ENCODE results near the gene PDXP.
"Not testable (repeated sequence)": the region's sequence is repeated elsewhere in the genome, so short reads cannot be mapped to it uniquely, and the experiment has no call there.

PDXP gene

DNA sequence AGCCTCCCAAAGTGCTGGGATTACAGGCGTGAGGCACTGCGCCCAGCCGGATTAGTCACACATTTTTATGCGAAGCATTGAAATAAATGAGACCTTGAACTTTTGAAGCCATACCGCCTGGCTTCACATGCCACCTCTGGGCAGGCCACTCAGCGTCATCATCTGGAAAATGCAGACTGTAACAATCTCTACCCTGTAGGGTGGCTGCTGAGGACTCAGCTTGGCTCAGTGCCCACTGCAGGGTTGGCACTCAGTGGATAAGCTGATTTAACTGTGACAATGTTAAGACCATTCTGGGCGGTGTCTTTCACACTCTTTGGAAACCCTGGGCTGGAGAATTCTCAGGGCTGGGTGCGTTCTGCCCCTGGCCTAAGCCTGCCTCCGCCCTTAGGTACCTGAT lies 10.6 kb upstream of the PDXP start:
- DNase-seq (ENCODE audit: insufficient read length, low spot score) (no peak), FAIRE-seq (no peak)
- TF ChIP-seq, protein P1, sequence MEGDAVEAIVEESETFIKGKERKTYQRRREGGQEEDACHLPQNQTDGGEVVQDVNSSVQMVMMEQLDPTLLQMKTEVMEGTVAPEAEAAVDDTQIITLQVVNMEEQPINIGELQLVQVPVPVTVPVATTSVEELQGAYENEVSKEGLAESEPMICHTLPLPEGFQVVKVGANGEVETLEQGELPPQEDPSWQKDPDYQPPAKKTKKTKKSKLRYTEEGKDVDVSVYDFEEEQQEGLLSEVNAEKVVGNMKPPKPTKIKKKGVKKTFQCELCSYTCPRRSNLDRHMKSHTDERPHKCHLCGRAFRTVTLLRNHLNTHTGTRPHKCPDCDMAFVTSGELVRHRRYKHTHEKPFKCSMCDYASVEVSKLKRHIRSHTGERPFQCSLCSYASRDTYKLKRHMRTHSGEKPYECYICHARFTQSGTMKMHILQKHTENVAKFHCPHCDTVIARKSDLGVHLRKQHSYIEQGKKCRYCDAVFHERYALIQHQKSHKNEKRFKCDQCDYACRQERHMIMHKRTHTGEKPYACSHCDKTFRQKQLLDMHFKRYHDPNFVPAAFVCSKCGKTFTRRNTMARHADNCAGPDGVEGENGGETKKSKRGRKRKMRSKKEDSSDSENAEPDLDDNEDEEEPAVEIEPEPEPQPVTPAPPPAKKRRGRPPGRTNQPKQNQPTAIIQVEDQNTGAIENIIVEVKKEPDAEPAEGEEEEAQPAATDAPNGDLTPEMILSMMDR (IDR thresholded peaks at IDR 0.05; ENCODE audit: insufficient read depth, missing control alignments): no peak

DNA sequence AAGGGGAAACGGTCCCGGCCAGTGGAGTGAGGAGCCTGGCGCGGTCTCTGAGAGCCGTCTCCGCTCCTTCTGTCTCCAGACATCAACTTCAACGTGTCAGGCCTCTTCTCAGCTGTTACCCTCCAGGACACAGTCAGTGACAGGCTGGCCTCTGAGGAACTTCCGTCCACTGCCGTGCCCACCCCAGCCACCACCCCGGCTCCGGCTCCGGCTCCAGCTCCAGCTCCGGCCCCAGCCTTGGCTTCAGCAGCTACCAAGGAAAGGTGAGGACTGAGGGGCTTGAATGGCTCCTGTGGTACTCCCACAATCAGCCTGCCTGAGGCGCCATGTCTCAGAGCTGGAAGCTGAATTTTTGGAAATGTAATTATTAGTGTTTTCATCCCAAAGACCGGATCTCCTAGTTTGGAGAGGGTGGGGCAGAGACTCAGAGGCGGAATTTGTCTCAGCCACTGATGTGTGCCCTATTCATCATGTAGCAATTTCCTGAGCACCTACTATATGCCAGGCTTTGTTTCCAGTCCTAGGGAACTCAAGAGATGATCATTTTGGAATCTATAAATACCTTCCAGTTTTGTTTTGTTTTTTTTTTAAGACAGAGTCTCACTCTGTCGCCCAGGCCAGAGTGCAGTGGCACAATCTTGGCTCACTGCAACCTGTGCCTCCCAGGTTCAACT lies 7.9 kb upstream of the PDXP start:
- DNase-seq (ENCODE audit: insufficient read length, low spot score) (no peak), FAIRE-seq (no peak)
- TF ChIP-seq, protein P1 (IDR thresholded peaks at IDR 0.05; ENCODE audit: insufficient read depth, missing control alignments): no peak

DNA sequence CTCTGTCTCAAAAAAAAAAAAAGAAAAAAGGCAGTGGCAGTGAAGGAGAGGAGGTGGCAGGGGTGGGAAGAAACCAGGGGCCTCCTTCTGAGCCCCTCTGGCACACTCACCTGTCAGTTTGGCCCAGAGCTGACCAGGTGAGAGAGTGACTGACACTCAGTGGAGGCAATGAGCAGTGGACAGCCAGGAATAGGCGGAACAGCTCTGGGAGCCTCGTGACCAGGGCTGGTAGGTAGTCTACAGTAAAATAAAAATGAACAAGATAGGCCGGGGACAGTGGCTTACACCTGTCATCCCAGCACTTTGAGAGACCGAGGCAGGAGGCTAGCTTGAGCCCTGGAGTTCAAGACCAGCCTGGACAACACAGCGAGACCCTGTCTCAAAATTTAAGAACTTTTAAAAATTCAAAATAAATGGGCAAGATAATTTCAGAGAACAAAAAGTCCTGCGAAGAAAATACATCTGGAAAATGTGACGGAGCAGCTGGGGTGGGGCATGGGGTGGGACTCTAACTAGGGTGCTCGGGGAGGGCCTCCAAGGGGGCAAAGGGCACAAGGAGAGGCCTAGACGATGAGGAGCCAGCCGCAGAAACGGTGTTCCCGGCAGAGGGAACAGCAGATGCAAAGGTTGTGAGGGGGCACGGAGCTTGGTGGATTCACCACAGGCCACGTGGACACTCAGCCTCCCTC lies 3.8 kb upstream of the PDXP start:
- TF ChIP-seq, protein P1 (IDR thresholded peaks at IDR 0.05; ENCODE audit: insufficient read depth, missing control alignments): no peak
- FAIRE-seq (no peak), DNase-seq (ENCODE audit: insufficient read length, low spot score) (no peak)

DNA sequence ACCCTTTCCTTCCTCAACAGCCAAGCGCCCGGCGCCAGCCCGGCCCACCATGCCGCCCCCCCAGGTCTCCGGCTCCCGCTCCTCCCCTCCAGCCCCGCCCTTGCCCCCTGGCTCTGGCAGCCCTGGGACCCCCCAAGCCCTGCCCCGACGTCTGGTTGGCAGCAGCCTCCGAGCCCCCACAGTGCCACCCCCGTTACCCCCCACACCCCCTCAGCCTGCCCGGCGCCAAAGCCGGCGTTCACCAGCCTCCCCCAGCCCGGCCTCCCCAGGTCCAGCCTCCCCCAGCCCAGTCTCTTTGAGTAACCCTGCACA lies 3.3 kb upstream of the PDXP start:
- DNase-seq (ENCODE audit: insufficient read length, low spot score): no peak
- FAIRE-seq: no peak
- TF ChIP-seq, protein P1 (IDR thresholded peaks at IDR 0.05; ENCODE audit: insufficient read depth, missing control alignments): no peak

DNA sequence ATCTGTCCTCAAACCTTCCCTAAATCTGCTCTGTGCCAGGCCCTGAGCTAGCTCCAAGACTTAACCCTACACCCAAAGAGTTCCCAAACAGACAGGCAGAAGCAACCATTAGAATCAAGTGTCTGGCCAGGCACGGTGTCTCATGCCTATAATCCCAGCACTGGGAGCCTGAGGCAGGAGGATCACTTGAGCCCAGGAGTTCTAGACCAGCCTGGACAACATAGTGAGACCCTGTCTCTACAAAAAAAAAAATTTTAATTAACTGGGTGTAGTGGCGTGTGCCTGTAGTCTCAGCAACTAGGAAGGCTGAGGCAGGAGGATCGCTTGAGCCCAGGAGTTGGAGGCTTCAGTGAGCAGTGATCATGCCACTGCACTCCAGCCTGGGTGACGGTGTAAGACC lies 1.9 kb upstream of the PDXP start:
- not testable (repeated sequence) for DNase-seq (ENCODE audit: insufficient read length, low spot score); FAIRE-seq

DNA sequence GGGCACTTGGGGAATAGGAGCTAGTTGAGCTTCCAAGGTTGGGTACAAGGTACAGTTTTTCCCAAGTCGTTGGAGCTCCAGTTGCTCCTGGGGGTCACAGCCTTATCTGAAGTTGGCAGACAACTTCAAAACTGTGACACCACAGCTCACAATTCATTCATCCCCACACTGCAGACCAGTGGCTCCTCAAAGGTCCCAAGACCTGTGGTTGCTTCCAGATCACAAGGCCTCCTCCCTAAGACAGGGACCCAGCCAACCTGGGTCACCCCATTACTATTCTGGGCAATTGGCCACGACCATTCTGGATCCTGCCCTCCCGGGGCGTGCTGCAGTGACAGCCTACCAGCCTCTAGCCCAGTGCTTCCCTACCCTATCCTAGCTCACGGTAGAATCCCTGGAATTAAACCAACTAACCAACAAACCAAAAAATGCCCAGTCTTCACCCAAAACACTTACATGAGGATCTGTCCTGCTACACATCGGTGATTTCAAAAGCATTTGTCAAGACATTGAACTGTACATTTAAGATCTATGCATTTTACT lies 862 bp upstream of the PDXP start:
- no peak for FAIRE-seq
- TF ChIP-seq, protein P1 (IDR thresholded peaks at IDR 0.05; ENCODE audit: insufficient read depth, missing control alignments): no peak
- no peak for DNase-seq (ENCODE audit: insufficient read length, low spot score)

DNA sequence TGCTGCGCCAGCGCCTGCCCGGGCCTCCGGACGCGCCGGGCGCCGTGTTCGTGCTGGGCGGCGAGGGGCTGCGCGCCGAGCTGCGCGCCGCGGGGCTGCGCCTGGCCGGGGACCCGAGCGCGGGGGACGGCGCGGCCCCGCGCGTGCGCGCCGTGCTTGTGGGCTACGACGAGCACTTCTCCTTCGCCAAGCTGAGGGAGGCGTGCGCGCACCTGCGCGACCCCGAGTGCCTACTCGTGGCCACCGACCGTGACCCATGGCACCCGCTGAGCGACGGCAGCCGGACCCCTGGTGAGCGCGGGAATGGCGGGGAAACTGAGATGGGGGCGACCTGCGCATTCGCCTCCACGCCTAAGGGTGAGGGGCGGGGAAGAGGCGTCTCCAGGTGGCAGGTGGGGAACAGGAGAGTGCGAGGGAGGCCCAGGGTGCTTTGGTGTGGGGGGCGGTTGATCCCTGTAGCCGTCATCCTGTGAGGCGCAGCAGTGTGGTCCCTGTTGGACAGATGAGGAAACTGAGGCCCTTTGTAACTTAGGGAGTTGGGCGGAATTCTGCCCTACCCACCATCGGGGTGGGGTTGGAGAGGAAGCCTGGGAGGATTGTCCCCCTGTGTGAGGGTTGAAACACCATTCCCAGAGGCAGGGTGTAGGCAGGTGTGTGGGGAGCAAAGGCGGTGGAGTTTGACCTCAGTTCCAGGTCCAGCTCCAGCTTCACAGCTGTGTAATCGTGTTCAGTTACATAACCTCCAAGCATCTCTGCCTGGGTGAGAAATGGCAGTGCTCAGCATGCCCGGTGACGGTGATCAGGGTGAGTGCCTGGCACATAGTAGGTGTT lies 758 bp downstream of the PDXP start:
- DNase-seq (ENCODE audit: insufficient read length, low spot score) (no peak), FAIRE-seq (no peak)
- TF ChIP-seq, protein P1 (IDR thresholded peaks at IDR 0.05; ENCODE audit: insufficient read depth, missing control alignments): no peak

All from D721Med (cell line).